ENCODE measurements around the gene LEF1.

Gene LEF1

DNA sequence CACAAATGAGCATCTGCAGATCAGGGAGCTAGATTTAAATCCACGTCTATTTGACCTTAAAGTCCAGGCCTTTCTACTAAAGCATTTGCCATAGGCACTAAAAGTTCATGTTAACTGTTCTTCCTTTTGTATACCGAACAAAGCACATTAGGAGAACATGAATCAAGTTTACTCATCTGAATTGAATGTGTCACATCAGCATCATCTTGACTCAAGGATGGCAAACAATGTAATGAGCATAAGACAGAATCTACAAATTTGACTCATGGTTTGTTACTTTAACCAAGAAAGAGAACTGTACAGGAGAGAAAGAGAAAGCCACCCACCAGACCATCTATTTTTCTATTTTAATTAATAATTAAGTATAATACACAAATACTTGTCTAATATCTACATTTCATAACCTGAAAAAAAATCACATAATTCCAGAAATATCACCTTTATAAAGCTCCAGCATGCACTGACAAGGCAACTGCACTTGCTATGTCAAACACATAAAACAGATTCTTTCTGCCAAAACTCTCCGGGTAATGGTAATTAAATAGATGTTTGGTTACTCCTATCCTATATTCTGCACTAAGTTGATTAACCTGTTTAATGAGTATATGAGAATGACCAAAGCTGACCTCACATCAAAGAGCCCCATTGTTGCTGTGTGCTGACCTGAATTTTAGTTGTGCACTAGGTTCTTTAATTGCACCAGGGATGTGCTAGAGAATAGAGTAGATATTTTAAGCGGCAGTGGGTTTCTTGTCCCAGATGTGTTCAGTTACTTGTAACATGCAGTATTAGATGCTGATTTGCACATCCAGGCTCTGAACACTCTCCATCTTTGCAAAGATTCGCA, 42.5 kb upstream of the LEF1 start:
- no peaks in the 10 kb centered on the region for H3K27me3 ChIP-seq (replicated peaks)
- no peaks in the 10 kb centered on the region for H3K36me3 ChIP-seq (replicated peaks)
- TF ChIP-seq, protein P1, sequence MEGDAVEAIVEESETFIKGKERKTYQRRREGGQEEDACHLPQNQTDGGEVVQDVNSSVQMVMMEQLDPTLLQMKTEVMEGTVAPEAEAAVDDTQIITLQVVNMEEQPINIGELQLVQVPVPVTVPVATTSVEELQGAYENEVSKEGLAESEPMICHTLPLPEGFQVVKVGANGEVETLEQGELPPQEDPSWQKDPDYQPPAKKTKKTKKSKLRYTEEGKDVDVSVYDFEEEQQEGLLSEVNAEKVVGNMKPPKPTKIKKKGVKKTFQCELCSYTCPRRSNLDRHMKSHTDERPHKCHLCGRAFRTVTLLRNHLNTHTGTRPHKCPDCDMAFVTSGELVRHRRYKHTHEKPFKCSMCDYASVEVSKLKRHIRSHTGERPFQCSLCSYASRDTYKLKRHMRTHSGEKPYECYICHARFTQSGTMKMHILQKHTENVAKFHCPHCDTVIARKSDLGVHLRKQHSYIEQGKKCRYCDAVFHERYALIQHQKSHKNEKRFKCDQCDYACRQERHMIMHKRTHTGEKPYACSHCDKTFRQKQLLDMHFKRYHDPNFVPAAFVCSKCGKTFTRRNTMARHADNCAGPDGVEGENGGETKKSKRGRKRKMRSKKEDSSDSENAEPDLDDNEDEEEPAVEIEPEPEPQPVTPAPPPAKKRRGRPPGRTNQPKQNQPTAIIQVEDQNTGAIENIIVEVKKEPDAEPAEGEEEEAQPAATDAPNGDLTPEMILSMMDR (IDR thresholded peaks at IDR 0.05; ENCODE audit: low read depth, low read length, missing control alignments) = no peak
- in situ Hi-C loops (cut with HindIII; ENCODE audit: low pct_ligation_motif_present, low sequenced_read_pairs) = no loop called here
- no peak overlapping the region for H3K4me3 ChIP-seq (ENCODE audit: low read depth, low read length)
- no peak for DNase-seq
- no peak overlapping the region for H3K27ac ChIP-seq

DNA sequence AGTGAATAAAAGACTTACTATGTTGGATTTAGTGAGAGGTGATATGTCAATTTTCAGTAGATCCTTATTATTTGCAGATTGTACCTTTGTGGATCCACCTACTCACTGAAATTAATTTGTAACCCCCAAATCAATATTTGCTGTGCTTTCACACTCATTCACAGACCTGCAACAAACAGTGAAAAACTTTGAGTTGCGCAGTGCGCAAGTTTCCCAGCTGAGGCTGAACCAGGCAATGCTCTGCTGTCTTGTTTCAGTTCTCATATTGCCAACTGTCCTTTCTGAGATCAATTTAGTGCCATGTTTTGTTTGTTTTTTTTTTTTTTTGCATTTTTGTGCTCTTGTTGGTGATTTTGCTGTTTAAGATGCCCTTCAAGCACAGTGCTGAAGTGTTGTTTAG, 40.8 kb upstream of the LEF1 start:
- in situ Hi-C loops (cut with HindIII; ENCODE audit: low pct_ligation_motif_present, low sequenced_read_pairs) = no loop called here
- Histone ChIP-seq H3K36me3 (replicated peaks) (no peaks in the 10 kb centered on the region), H3K27ac (no peak overlapping the region), H3K27me3 (replicated peaks) (no peaks in the 10 kb centered on the region), H3K4me3 (ENCODE audit: low read depth, low read length) (no peak overlapping the region)
- TF ChIP-seq, protein P1 (IDR thresholded peaks at IDR 0.05; ENCODE audit: low read depth, low read length, missing control alignments) = no peak
- DNase-seq = no peak

DNA sequence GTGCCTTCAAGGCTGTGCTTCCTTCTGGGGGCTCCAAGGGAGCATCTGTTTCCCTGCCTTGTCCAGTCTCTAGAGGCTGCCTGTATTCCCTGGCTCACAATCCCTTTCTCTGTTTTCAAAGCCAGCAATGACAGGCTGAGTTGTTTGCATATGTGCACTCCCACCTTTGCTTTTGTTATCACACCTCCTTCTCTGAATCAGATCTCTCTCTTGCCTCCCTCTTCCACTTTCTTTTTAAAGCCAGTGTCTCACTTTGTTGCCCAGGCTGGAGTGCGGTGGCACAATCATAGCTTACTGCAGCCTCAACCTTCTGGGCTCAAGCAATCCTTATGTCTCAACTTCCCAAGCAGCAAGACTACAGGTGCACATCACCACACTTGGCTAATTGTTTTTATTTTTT, 37.1 kb upstream of the LEF1 start:
- Histone ChIP-seq H3K27ac (no peak overlapping the region), H3K4me3 (ENCODE audit: low read depth, low read length) (no peak overlapping the region), H3K27me3 (replicated peaks) (no peaks in the 10 kb centered on the region), H3K36me3 (replicated peaks) (no peaks in the 10 kb centered on the region)
- DNase-seq = no peak
- TF ChIP-seq, protein P1 (IDR thresholded peaks at IDR 0.05; ENCODE audit: low read depth, low read length, missing control alignments) = no peak
- in situ Hi-C loops (cut with HindIII; ENCODE audit: low pct_ligation_motif_present, low sequenced_read_pairs) = no loop called here

DNA sequence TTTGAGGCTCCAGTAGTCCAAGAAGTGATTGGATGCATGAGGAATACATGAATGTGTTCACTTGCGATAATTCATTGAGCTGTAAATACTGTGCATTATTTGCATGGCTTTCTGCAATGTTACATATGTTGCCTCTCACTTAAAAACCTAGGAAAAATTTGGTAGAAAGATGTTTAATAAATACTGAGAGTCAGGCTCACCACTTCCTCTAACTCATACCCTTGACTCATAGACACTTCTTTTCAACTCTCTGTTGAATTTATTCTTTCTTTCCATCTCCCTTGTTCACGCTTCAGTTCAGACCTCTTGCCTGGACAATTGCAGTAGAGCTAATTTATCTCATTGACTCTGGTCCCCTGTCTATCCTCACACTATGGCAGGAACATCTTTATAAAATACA, 35.8 kb upstream of the LEF1 start:
- in situ Hi-C loops (cut with HindIII; ENCODE audit: low pct_ligation_motif_present, low sequenced_read_pairs) = no loop called here
- DNase-seq = no peak
- H3K36me3 ChIP-seq (replicated peaks) = no peaks in the 10 kb centered on the region
- H3K27ac ChIP-seq = no peak overlapping the region
- TF ChIP-seq, protein P1 (IDR thresholded peaks at IDR 0.05; ENCODE audit: low read depth, low read length, missing control alignments) = no peak
- no peak overlapping the region for H3K4me3 ChIP-seq (ENCODE audit: low read depth, low read length)
- no peaks in the 10 kb centered on the region for H3K27me3 ChIP-seq (replicated peaks)

DNA sequence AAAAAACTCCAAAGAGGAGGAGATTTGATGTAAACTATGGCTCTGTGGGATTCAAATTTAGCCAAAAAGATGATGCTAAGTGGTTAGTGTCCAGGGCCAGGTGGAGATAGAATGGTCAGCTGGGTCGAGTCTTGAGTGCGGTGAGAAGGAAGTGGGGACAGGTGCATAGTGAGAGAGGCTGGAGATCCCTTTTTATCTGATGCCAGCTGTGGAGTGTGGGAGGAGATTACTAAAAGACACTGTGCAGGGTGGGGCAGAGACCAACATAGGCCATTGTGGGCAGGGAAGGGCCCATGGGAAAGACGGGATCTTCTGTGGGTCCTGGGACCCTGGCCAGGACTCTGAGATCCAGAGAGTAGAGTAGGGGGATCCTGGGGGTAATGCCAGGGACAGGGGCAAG, 34.6 kb upstream of the LEF1 start:
- no peak for DNase-seq
- no peak overlapping the region for H3K4me3 ChIP-seq (ENCODE audit: low read depth, low read length)
- TF ChIP-seq, protein P1 (IDR thresholded peaks at IDR 0.05; ENCODE audit: low read depth, low read length, missing control alignments) = no peak
- no peaks in the 10 kb centered on the region for H3K36me3 ChIP-seq (replicated peaks)
- in situ Hi-C loops (cut with HindIII; ENCODE audit: low pct_ligation_motif_present, low sequenced_read_pairs) = no loop called here
- no peaks in the 10 kb centered on the region for H3K27me3 ChIP-seq (replicated peaks)
- no peak overlapping the region for H3K27ac ChIP-seq

DNA sequence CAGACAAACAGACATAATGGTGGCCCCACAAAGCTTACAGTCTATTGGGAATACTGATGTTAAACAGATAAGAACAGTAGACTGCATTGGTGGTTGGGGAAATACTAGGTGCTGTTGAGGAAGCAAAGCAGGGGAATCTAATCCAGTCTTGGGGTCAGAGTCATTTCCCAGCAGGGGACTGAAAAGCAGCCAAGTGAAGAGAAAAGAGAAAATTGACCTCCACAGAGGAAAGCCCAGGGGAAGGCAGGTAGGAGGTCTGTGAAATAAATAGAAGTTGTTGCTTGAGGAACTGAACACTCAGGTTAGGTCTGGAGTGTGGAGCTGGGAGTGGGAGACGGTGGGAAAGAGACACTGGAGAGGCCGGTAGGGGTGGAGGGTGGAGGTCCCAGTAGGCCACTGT, 33.0 kb upstream of the LEF1 start:
- TF ChIP-seq, protein P1 (IDR thresholded peaks at IDR 0.05; ENCODE audit: low read depth, low read length, missing control alignments) = no peak
- H3K4me3 ChIP-seq (ENCODE audit: low read depth, low read length) = no peak overlapping the region
- no peaks in the 10 kb centered on the region for H3K27me3 ChIP-seq (replicated peaks)
- no peaks in the 10 kb centered on the region for H3K36me3 ChIP-seq (replicated peaks)
- H3K27ac ChIP-seq = no peak overlapping the region
- in situ Hi-C loops (cut with HindIII; ENCODE audit: low pct_ligation_motif_present, low sequenced_read_pairs) = no loop called here
- DNase-seq = no peak

Measured in brain microvascular endothelial cell (primary cell).